ENCODE data around the gene MIA3.
A peak's percentile ranks its signal among the peaks of the same experiment; 100 is the strongest.
"Not testable (repeated sequence)": the region's sequence is repeated elsewhere in the genome, so short reads cannot be mapped to it uniquely, and the experiment has no call there.

Gene MIA3

DNA sequence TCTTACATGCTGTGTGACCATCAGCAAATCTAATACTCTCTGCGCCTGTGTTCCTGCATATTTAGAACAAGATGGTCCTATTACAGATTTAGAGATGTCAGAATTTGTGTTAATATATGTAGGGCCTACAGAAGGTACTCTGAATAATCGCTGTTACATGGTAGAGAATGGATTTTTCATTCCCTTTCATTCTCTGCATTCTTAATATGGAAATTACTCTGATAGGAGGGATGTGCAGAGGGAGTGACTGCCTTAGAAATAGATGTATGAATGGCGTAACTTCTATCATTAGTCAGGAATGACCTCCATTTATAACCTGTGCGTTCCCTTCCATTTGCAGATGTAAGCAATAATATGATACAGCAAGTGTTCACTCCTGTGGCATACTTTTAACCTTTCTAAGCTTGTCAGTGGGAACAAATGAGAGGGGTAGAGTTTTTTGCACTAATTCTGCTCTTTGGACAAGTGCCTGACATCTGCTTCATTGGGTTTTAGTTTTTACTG lies 45.6 kb downstream of the MIA3 start:
- no peak for DNase-seq (ENCODE audit: low read depth, low spot score)

DNA sequence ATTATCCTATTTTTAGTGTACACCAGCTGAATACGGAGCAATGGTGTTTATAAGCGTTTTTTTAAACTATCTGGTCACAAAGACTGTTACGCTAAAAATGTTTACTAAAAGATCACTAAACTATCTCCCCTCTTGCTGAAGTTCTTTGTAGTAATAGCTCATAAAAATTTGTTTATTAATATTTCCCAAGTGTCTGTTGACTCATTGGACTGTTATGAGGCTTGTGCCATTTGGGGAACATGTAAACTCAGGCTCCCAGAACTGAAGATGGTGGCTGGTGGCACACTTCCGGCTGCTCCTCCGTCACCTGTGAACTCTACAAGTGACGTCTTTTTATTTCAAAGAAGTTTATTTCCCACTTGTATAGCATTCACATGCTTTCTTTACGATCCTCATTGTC lies 48.1 kb downstream of the MIA3 start:
- DNase-seq (ENCODE audit: low read depth, low spot score) = no peak

DNA sequence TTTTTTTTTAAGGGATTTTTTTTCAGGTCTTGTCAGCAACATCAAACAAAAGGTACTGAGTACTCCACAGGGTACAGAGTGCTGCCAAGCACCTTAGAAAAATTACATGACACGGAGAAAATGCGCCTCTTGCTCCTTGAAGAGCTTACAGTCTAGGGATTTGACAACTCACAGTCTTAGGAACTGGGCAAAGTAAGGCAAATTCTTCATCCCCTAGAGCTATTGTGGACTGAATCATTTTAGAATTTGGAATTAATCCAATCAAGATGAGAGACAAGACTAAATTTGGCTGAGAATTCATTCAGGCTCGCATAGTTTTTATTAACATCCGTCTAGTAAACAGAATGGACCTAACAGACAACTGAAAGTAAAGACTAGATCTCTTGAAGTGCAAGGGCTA lies 50.3 kb downstream of the MIA3 start:
- not testable (repeated sequence) for DNase-seq (ENCODE audit: low read depth, low spot score)

DNA sequence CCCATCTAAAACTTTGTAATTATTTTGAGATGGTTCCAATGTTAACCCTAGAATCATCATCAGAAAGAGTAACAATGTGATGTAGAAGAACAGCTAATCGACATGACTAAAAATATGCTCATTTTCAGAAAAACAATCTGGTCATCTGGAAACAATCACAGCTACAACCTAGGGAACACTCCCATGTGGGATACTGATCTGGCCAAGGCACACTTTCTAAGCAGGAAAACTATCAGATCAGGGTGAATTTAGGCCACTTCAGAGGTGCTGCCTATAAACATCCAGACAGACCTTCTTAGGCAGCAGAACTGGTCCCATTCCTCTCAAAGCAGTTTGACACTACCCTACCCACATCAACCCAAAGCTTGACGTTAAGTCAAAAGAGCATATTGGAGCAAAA lies 51.2 kb downstream of the MIA3 start:
- not testable (repeated sequence) for DNase-seq (ENCODE audit: low read depth, low spot score)

DNA sequence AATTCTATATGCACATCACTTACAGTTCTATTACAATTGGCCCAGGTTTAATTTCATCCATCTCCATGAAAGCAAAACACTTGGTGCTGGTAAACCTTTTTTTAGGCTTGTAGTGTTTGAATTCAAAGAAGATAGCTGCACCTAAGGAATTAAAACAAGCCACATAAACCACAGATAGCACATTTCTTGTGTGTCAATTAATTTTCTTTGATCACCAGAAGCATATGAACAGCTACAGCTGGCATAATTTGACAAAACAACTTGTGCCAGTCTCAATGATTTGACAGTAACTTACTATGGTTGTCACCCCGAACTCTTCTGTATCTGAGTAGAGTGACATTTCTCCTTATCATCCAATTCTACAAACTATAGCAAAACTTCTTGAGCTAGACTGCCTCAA lies 52.2 kb downstream of the MIA3 start:
- DNase-seq (ENCODE audit: low read depth, low spot score) = no peak

DNA sequence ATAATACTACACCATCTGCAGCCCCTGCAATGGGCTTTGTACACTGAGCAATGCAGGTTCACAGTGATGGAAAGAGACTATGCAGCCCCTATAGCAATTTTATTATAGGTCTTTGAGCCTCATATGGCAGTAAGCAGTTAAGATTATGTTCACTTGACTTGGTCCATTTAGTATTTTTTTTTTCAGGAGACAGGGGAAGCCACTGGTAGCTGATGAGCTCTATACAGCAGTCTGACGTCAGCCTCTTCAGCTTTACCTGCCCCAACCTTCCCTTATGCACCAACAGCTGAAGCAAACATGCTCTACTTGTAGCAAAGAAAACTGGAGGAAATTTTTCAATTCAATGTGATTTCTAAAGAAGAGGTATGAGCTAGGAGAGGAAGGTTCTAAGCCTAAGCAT lies 62.2 kb downstream of the MIA3 start:
- DNase-seq (ENCODE audit: low read depth, low spot score) = no peak

DNA sequence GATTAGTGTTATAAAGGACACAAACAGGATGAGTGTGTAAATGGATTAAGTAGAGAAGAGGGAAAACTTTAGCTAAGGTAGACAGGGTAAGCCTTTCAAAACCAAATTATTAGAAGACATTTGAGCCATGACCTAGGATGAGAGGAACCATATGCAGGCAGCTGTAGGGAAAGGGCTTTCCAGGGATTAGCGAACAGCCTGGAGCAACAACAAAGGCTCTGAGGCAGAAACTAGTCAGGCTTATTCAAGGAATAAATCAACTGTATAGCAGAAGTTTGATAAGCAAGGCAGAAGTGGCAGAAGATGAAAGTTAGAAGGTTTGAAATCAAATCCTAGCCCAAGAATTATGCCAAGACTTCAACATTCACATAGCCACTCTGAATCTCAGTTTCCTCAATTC lies 73.1 kb downstream of the MIA3 start:
- DNase-seq (ENCODE audit: low read depth, low spot score) = no peak

DNA sequence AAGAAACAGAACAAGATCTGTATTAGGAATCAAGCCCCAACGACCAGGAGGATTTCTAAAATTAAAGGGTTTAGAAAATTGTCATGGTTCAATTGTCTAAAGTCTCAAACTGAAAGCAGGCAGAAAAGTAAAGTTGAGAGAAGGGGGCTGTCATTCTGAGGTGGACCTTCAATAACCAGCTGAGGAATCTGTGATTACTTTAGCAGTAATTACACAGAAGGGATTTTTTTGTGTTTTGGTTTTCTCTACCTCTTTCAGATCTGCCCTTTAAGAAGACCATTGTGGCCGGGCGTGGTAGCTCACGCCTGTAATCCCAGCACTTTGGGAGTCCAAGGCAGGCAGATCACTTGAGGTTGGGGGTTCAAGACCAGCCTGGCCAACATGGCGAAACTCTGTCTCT lies 77.0 kb downstream of the MIA3 start:
- no peak for DNase-seq (ENCODE audit: low read depth, low spot score)

DNA sequence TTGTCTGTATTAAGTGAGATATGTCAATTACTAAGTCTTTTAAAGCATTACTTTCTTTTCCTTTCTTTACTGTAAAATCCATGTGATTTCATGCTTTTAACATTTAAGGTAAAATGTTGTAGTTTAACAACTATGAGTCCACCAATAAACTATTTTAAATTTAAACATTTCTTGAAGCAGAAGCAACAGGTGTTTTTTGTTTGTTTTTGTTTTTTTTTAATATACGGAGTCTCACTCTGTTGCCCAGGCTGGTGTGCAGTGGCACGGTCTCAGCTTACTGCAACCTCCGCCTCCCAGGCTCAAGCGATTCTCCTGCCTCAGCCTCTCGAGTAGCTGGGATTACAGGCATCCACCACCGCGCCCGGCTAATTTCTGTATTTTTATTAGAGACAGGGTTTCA lies 78.8 kb downstream of the MIA3 start:
- DNase-seq (ENCODE audit: low read depth, low spot score) = no peak

DNA sequence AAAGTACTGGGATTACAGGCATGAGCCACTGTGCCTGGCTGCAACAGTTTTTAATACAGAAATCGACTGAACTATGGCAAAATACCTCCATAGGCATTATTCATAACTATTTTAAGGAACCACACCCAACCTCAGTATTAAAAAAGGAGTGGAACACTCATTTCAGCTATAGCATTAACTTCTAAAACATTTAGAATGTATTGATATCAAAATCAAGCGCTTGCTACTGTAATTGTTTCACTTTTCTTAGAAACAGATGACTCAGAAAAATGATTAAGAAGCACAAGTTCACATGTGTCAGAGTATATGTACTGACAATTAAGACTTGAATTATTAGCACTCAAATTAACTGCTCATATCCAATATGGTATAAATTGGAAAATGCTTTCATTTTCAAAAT lies 79.3 kb downstream of the MIA3 start:
- no peak for DNase-seq (ENCODE audit: low read depth, low spot score)

DNA sequence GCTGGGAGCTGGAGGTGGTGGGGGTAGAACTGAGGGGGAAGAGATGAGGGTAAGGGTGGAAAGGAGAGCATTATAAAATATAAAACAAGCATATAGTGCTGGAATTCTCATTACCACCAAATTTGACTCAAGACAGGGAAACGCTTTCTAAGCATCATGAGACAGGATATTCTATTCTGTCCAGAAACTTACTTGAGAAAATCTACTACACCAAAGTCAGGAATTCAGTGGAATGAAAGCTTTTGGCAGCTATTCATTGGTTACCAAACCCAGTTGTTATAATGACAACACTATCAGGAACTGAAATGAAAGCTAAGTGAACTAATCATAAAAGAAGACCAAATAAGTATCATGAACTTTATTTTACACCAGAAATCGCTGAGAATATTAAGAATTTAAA lies 79.9 kb downstream of the MIA3 start:
- no peak for DNase-seq (ENCODE audit: low read depth, low spot score)

DNA sequence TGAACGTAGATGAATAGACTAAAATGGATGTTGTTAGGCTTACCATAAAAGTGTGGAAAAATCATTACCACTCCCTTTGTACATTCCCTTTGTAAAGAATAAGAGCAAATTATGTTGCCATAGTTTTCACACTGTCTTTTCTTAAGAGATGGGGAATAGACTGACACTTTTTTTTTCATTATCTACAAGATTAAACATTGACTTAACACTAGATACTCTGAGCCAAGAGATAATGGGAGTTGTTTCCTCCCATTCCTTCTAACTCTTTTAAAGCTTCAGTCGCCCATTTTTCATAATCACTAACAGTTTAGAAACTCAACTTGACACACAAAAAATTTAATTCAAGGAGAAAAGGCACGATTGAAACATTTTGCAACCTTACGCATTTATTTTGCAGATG lies 84.3 kb downstream of the MIA3 start:
- DNase-seq (ENCODE audit: low read depth, low spot score) = no peak

DNA sequence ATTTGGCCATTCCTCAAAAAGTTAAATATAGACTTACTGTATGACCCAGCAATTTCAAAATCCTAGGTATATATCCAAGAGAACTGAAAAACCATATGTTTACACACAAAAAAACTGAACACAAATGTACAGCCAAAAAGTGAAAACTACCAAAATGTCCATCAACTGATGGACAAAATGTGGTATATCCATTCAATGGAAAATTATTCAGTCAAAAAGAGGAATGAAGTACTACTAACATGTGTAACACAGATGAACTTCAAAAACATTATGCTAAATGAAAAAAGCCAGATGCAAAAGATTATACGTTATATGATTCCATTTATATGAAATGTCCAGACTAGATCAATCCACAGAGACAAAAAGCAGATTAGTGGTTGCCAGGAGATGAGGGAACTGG lies 86.4 kb downstream of the MIA3 start:
- DNase-seq (ENCODE audit: low read depth, low spot score) = no peak

DNA sequence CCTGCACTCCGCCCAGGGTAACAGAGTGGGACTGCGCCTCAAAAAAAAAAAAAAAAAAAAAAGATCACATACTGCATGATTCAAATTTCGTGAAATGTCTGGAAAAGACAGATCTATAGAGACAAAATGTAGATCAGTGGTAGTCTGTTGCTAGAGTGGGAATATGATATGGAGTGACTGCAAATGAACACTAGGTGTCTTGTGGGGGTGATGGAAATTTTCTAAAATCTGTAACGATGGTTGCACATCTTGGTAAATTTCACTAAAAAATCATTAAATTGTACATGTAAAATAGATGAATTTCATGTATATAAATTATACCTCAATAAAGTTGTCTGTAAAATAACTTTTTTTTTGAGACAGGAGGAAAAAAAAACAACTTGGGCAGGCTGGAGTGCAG lies 88.9 kb downstream of the MIA3 start:
- DNase-seq (ENCODE audit: low read depth, low spot score) = no peak

DNA sequence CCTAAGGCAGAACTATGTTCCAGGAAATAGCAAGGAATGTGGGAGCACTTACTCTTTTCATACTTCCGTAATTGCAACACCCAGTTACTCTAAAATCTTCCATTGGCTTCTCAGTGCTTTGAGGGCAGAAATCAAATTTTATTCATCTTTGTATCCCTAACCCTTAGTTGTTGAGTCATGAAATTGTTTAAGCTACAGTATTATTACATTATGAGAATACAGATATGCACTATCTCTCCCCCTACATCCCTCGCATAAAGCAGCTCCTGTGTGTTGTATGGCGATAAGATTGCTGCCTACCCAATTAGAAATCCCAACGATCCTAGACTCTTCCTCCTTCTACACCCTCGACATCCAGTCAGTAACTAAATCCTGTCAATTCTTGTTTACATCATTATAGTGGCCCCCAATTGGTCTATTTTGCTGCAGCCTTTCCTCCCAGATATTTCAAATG lies 91.8 kb downstream of the MIA3 start:
- no peak for DNase-seq (ENCODE audit: low read depth, low spot score)

DNA sequence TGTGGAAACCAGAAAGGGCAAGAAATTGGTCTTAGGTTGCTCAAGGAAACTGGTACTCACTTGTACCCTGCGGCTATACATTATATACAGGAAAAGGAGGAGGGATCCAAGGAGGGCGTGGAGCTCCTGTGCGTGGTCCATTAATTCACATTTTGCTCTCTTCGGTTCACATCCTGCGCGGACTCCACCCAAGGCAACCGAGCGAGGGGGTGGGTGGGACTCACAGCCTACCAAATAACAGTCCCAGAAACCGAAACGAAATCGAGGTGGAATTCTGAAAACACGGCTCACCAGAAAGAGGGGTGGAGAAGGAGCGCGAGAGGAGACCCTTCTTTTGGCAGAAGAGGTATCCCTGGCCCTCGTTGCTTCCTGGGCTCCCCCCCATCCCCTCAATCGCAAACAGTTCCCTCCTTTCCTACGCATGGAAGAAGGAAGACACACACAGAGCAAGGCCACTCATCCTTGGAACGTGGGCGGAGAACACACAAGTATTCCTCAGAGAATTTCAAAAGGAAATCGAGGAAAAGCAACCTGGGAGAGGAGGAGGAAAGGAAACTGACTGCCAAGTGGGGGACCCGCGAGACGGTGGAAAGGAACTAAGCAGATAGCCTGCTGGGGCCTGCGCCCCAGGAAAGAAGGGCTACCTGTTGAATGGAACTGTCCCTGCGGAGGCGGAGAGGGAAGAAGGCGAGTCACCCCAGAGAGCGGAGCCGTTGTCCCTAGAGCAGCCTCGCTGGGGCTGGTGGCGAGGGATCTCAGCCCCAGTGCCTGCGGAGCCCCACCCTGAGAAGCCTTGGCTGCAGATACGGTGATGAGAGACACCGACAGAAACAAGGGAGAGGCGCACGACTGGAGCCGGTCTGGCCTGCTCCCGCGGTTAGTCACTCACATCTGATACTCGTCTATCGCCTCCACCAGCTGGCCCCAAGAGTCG lies 93.7 kb downstream of the MIA3 start:
- DNase-seq (ENCODE audit: low read depth, low spot score) = peak; percentile 41

DNA sequence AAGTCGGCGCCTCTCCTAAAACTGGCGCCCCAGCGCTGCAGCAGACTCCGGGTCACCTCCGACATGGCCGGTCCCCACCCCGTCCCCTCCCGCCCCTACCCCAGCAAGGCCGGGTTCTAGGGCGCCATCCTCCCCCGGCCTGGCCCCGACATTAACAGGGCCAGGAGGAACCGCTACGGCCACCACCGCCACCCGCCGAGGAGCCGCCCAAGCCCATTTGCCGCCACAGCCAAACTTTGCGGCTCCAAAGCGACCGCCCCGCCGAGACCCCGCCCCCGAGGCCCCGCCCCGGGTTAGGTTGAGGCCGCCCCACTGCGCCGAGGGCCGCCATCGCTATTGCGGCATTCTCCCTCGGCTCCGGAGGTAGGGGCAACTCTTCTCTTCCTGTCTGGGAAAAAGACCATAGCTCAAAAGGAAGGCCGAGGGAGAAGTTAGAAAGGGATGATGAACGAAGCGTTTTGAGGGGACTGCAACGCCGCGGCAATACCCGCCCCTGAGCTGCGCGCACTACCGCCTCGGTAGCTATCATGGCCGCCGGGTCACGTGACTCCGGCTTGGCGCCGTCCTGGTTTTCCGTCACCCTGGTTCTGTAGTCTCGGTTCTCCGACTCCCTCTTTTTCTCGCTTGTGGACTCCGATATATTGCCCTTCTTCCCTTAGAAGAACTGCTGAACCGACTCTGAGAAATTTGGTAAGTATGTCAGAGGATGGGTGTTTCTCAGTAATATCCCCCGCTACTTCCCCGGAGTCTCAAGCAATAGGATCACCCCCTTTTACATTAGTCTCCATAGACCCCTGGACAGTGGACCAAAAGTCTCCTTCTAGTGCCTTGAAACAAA lies 94.6 kb downstream of the MIA3 start, which contains the start of the genes AIDA and BROX:
Gene AIDA, minus strand, starts transcription at position 239 of the 838 bp plus-strand sequence. Its CDS starts 174 bp downstream, at position 65.
Gene BROX, plus strand, starts transcription at position 312 of the 838 bp plus-strand sequence. CDS start 3,136 bp downstream, outside the sequence.
- DNase-seq (ENCODE audit: low read depth, low spot score) = peak; percentile 91

DNA sequence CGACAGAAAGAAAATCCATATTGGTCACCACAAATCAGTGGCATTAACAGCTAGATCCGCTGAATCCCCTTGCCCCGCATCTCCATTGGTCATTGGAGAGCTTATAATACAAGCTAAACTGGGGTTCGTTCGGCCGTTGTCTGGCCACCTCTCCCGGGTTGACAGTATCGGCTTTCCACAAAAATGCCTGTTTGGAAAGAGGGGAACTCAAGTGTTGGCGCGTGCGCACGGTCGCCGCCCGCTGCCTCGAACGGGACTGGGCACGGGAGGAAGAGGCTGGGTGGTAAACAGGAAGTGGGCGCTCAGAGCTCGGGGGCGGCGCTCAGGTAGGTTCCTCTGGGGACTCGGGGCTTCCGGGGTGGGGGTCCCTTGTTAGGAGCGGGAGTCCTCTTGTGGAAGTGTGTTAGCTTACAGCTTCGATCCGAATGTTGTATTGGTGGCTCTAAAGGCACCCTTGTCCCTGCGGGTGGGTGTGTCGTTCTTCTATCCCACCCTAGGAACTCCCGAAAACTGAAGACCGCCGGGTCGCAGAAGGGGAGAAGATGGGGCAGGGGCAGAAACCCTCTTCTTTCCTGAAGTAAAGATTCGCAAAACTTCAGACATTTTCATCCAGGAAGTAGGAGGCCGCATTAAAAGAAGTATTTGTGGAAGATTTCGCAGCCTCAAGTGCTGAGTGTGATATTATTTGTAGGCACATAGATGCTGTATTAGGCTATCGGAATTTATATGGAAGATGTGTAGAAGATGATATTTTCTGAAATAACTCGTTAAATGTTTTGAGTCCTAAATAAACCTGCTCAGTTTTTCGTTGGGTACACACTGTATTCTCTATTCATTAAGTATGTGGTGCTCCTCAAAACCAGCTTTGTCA lies 95.4 kb downstream of the MIA3 start:
- peak; percentile 79 for DNase-seq (ENCODE audit: low read depth, low spot score)

DNA sequence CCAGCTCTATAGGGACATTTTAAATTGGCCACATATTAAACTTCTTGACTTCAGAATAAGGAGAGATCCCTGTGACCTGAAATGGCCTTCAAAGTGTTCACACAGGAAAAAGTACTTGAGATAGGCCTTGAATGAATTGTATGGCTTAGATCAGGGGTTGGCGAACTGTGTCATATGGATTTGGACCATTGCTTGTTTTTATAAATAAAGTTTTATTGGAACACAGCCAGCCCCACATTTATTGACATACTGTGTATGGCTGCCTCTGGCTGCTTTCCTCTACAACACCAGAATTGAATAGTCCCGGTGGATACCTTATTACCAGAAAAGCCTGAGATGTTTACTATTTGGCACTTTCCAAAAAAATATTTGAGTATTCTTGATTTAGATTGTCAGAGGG lies 98.5 kb downstream of the MIA3 start:
- DNase-seq (ENCODE audit: low read depth, low spot score) = no peak

Measured in activated CD4-positive, CD25-positive, alpha-beta regulatory T cell treated with anti-CD3 and anti-CD28 coated beads, Interleukin-2, amount 50 U/mL, for 16 hours (primary cell).